ENCODE measurements around the gene SLC24A3.
"Not testable (repeated sequence)": the region's sequence is repeated elsewhere in the genome, so short reads cannot be mapped to it uniquely, and the experiment has no call there.

SLC24A3 gene

DNA sequence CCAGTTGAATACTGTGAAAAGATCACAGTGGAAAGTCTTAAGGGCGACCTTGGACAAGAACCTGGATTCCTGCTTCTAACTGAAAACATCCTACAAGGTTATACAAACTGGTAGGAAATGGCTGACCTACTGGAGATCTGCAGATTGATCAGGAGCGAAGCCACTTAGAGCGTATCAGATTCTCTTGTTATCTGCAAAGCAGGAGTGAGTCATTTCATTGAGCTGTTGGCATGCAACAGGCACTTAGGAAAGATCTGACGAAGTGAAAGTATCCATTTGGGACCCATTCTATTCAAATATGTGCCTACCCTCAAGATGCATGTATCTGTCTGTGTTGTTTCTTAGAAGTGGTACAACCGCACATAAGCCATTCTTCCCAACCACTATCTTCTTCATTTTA, 414.5 kb downstream of the SLC24A3 start:
- TF ChIP-seq CTCF (IDR thresholded peaks at IDR 0.05; ENCODE audit: unreplicated experiment in 3 of 3): no peak
- no peak overlapping the region for H3K4me3 Mint-ChIP-seq
- peaks cover 50% of the 10 kb centered on the region for H3K4me1 Mint-ChIP-seq
- peaks cover 4% of the 10 kb centered on the region for H3K36me3 Mint-ChIP-seq (ENCODE audit: low read depth)
- peaks cover 5% of the 10 kb centered on the region for H3K27me3 Mint-ChIP-seq (ENCODE audit: low read depth)
- H3K27ac Mint-ChIP-seq: peak overlapping the region in 2 of 3 experiments; percentile 16 to 75
- H3K9me3 Mint-ChIP-seq: peaks cover 17% of the 10 kb centered on the region

DNA sequence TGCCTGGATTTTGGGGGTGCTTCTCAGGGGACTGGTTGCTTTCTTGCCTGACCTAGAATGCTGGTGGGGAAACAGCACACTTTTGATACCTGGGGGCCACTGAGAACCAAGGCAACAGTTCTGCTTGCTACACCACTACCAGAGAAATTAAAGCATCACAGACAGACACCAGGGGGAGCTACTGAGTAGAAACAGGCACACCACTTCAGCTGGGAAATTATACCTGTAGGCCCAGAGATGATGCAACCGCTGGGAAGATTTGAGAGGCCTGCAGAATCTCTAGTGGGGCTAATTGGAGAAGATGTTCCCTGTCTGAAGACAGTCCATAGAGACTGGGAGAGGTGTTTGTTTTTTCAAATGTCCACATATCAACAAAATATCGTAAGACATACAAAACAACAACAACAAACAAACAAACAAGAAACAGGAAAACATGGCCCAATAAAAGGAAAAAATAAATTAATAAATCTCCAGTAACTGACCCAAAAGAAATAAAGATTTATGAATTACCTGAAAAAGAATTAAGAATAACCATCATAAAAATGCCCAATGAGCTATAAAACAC, 416.2 kb downstream of the SLC24A3 start:
- Mint-ChIP-seq H3K9me3 (peaks cover 13% of the 10 kb centered on the region), H3K27ac (no peak overlapping the region), H3K36me3 (ENCODE audit: low read depth) (peaks cover 4% of the 10 kb centered on the region), H3K27me3 (ENCODE audit: low read depth) (peaks cover 5% of the 10 kb centered on the region), H3K4me1 (peaks cover 46% of the 10 kb centered on the region), H3K4me3 (no peak overlapping the region)
- TF ChIP-seq CTCF (IDR thresholded peaks at IDR 0.05; ENCODE audit: unreplicated experiment in 3 of 3): peak; percentile 24 to 52 (median 36)

GRCh38 chr20:19631410-19631809, 419.0 kb downstream of the SLC24A3 start:
- no peaks in the 10 kb centered on the region for H3K27me3 Mint-ChIP-seq (ENCODE audit: low read depth)
- no peak overlapping the region for H3K27ac Mint-ChIP-seq
- H3K36me3 Mint-ChIP-seq (ENCODE audit: low read depth): no peaks in the 10 kb centered on the region
- H3K4me1 Mint-ChIP-seq: peaks cover 31% of the 10 kb centered on the region
- peaks cover 8% of the 10 kb centered on the region for H3K9me3 Mint-ChIP-seq
- no peak for TF ChIP-seq CTCF (IDR thresholded peaks at IDR 0.05; ENCODE audit: unreplicated experiment in 3 of 3)
- no peak overlapping the region for H3K4me3 Mint-ChIP-seq

GRCh38 chr20:19633985-19634384, 421.5 kb downstream of the SLC24A3 start:
- Mint-ChIP-seq H3K4me3 (no peak overlapping the region), H3K4me1 (peaks cover 16% of the 10 kb centered on the region), H3K27me3 (ENCODE audit: low read depth) (no peaks in the 10 kb centered on the region), H3K27ac (peak overlapping the region; percentile 26 to 75 (median 57)), H3K9me3 (peaks cover 3% of the 10 kb centered on the region), H3K36me3 (ENCODE audit: low read depth) (no peaks in the 10 kb centered on the region)
- TF ChIP-seq CTCF (IDR thresholded peaks at IDR 0.05; ENCODE audit: unreplicated experiment in 3 of 3): no peak

DNA sequence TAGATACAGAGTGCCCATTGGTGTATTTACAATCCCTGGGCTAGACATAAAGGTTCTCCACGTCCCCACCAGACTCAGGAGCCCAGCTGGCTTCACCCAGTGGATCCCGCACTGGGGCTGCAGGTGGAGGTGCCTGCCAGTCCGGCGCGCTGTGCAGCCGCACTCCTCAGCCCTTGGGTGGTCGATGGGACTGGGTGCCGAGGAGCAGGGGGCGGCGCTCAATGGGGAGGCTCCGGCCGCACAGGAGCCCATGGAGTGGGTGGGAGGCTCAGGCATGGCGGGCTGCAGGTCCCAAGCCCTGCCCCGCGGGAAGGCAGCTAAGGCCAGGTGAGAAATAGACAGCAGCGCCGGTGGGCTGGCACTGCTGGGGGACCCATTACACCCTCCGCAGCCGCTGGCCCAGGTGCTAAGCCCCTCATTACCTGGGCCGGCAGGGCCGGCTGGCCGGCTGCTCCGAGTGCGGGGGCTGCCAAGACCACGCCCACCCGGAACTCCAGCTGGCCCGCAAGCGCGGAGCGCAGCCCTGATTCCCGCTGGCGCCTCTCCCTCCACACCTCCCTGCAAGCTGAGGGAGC, 427.1 kb downstream of the SLC24A3 start:
- not testable (repeated sequence) for H3K27me3 Mint-ChIP-seq (ENCODE audit: low read depth); H3K36me3 Mint-ChIP-seq (ENCODE audit: low read depth); H3K27ac Mint-ChIP-seq

GRCh38 chr20:19642860-19643259, 430.4 kb downstream of the SLC24A3 start:
- peaks cover 4% of the 10 kb centered on the region for H3K27me3 Mint-ChIP-seq (ENCODE audit: low read depth)
- H3K4me1 Mint-ChIP-seq: peaks cover 43% of the 10 kb centered on the region
- peak overlapping the region; percentile 11 to 18 (median 13) for H3K27ac Mint-ChIP-seq
- no peaks in the 10 kb centered on the region for H3K36me3 Mint-ChIP-seq (ENCODE audit: low read depth)
- H3K4me3 Mint-ChIP-seq: no peak overlapping the region
- H3K9me3 Mint-ChIP-seq: no peaks in the 10 kb centered on the region
- no peak for TF ChIP-seq CTCF (IDR thresholded peaks at IDR 0.05; ENCODE audit: unreplicated experiment in 3 of 3)

More for the DNA sequence above, 427.1 kb downstream of the SLC24A3 start:
- H3K9me3 Mint-ChIP-seq, H3K4me3 Mint-ChIP-seq: not testable (repeated sequence)
- H3K4me1 Mint-ChIP-seq: peaks cover 36% of the 10 kb centered on the region

Data from nephron (organoid).